ENCODE results near the gene GSDMA.

The GSDMA gene

GRCh38 chr17:40024901-40025300, 62.1 kb downstream of the GSDMA start:
- Histone ChIP-seq H3K4me1 (ENCODE audit: control insufficient read depth, insufficient read depth, low read length) (peaks cover 16% of the 10 kb centered on the region), H3K9me3 (ENCODE audit: control insufficient read depth, insufficient read depth, low read depth, low read length) (no peaks in the 10 kb centered on the region), H3K27ac (ENCODE audit: extremely low read depth, low read depth, low read length) (no peak overlapping the region), H3K4me3 (ENCODE audit: low read depth, low read length) (no peak overlapping the region), H3K36me3 (ENCODE audit: control insufficient read depth in 2 of 2, insufficient read depth in 1 of 2, low read length in 2 of 2) (peaks cover 41 to 93% of the 10 kb centered on the region in 2 experiments)
- POLR2A ChIA-PET: no interaction called here
- TF ChIP-seq ZNF223 (tag by site-specific recombination; IDR thresholded peaks at IDR 0.05) (no peak), ZNF121 (tag by site-specific recombination; IDR thresholded peaks at IDR 0.05) (no peak), ZBTB26 (tag by site-specific recombination; optimal IDR thresholded peaks at IDR 0.05) (no peak)
- CTCF ChIA-PET: interaction anchor here (0.6 to 11.2 kb wide), 13 partner anchors 13 to 327 kb away, joined by 3 to 268 read pairs (median 6); partner anchors contain the start of genes CSF3 and MED24

- Histone ChIP-seq H3K36me3 (ENCODE audit: control insufficient read depth in 2 of 2, insufficient read depth in 1 of 2, low read length in 2 of 2) (peaks cover 44 to 92% of the 10 kb centered on the region in 2 experiments), H3K9me3 (ENCODE audit: control insufficient read depth, insufficient read depth, low read depth, low read length) (no peaks in the 10 kb centered on the region), H3K27ac (ENCODE audit: extremely low read depth, low read depth, low read length) (no peak overlapping the region), H3K4me1 (ENCODE audit: control insufficient read depth, insufficient read depth, low read length) (peaks cover 16% of the 10 kb centered on the region), H3K4me3 (ENCODE audit: low read depth, low read length) (no peak overlapping the region)
- no peak for TF ChIP-seq ZNF155 (tag by site-specific recombination; IDR thresholded peaks at IDR 0.05)
- TF ChIP-seq ZNF549 (tag by site-specific recombination; IDR thresholded peaks at IDR 0.05): no peak
- TF ChIP-seq ZNF530 (tag by site-specific recombination; IDR thresholded peaks at IDR 0.05; ENCODE audit: low read depth): no peak
- TF ChIP-seq ZNF660 (tag by site-specific recombination; IDR thresholded peaks at IDR 0.05): no peak
- no peak for TF ChIP-seq ZNF202 (tag by site-specific recombination; IDR thresholded peaks at IDR 0.05; ENCODE audit: borderline replicate concordance)
- TF ChIP-seq INSM2 (tag by site-specific recombination; IDR thresholded peaks at IDR 0.05): no peak
- no peak for TF ChIP-seq ZNF37A (tag by site-specific recombination; IDR thresholded peaks at IDR 0.05)
- no peak for TF ChIP-seq ZNF473 (tag by site-specific recombination; IDR thresholded peaks at IDR 0.05)
- no peak for TF ChIP-seq KLF17 (tag by site-specific recombination; IDR thresholded peaks at IDR 0.05)
- no peak for TF ChIP-seq ZNF140 (tag by site-specific recombination; IDR thresholded peaks at IDR 0.05)
- TF ChIP-seq ZNF514 (tag by site-specific recombination; IDR thresholded peaks at IDR 0.05): no peak
- TF ChIP-seq ZNF175 (tag by site-specific recombination; IDR thresholded peaks at IDR 0.05): no peak
- no peak for TF ChIP-seq ZNF148 (tag by site-specific recombination; IDR thresholded peaks at IDR 0.05; ENCODE audit: borderline replicate concordance)
- TF ChIP-seq ZNF23 (tag by site-specific recombination; IDR thresholded peaks at IDR 0.05; ENCODE audit: borderline replicate concordance): no peak
- TF ChIP-seq ZNF416 (tag by site-specific recombination; IDR thresholded peaks at IDR 0.05): no peak
- no peak for TF ChIP-seq ZEB2 (tag by site-specific recombination; IDR thresholded peaks at IDR 0.05)
- no peak for TF ChIP-seq PRDM6 (tag by site-specific recombination; IDR thresholded peaks at IDR 0.05)
- no peak for TF ChIP-seq PRDM4 (tag by site-specific recombination; IDR thresholded peaks at IDR 0.05)
- TF ChIP-seq ZNF239 (tag by site-specific recombination; IDR thresholded peaks at IDR 0.05): no peak
- POLR2A ChIA-PET: interaction anchor here (0.5 kb wide), 1 partner anchor 19 kb away, joined by 6 read pairs; no protein-coding TSS in a partner anchor
- CTCF ChIA-PET: interaction anchor here (0.6 to 11.2 kb wide), 17 partner anchors 12 to 327 kb away, joined by 3 to 268 read pairs (median 7); partner anchors contain the start of genes CSF3, MED24 and NR1D1
Measured at GRCh38 chr17:40025559-40025958, 62.8 kb downstream of the GSDMA start.
